HUES48 (cell line): ENCODE data around the gene ACY1.

ENCODE experiments used
- H3K27ac ChIP-seq: one replicate; pipeline ENCODE4 v1.7.0; 2013; ENCODE audit warnings: low read depth, low read length, inconsistent platforms
- H3K27me3 ChIP-seq: 2 replicates; pipeline ENCODE4 v1.6.1; 2013; ENCODE audit warnings: mild to moderate bottlenecking, low read length; ENCODE audit not compliant: control insufficient read depth, insufficient read depth
- H3K36me3 ChIP-seq: 2 replicates; pipeline ENCODE4 v1.6.1; 2013; ENCODE audit warnings: low read length; ENCODE audit not compliant: control insufficient read depth, insufficient read depth
- H3K4me1 ChIP-seq: 2 replicates; pipeline ENCODE4 v1.6.1; 2013; ENCODE audit warnings: mild to moderate bottlenecking, low read length; ENCODE audit not compliant: control insufficient read depth, insufficient read depth
- H3K4me3 ChIP-seq: 2 replicates; pipeline ENCODE4 v1.5.1; 2013; ENCODE audit warnings: mild to moderate bottlenecking, low read depth, low read length
- H3K9ac ChIP-seq: 2 replicates; pipeline ENCODE4 v1.6.1; 2013; ENCODE audit warnings: mild to moderate bottlenecking, low read depth, low read length, moderate library complexity
- H3K9me3 ChIP-seq: 2 replicates; pipeline ENCODE4 v1.6.1; 2013; ENCODE audit warnings: low read length; ENCODE audit not compliant: control insufficient read depth, insufficient read depth

ACY1 gene

GRCh38 chr3:51966922-51967383 lies 16.4 kb upstream of the ACY1 start:
- H3K27ac ChIP-seq = peak overlapping the region; percentile 47
- peaks cover 16% of the 10 kb centered on the region for H3K27me3 ChIP-seq
- H3K9ac ChIP-seq = no peak overlapping the region
- H3K36me3 ChIP-seq = no peaks in the 10 kb centered on the region
- no peaks in the 10 kb centered on the region for H3K9me3 ChIP-seq
- H3K4me1 ChIP-seq = peaks cover 31% of the 10 kb centered on the region
- H3K4me3 ChIP-seq = peak overlapping the region; percentile 62

- peak within 1 kb of the TSS; percentile 68 for H3K4me3 ChIP-seq
- H3K27ac ChIP-seq = peak within 1 kb of the TSS; percentile 86
- H3K36me3 ChIP-seq = no peaks in the 10 kb centered on the region
- peaks cover 12% of the 10 kb centered on the region for H3K27me3 ChIP-seq
- H3K9ac ChIP-seq = peak within 1 kb of the TSS; percentile 86
- peaks cover 31% of the 10 kb centered on the region for H3K4me1 ChIP-seq
- no peaks in the 10 kb centered on the region for H3K9me3 ChIP-seq
Measured at GRCh38 chr3:51967384-51968169, 15.8 kb upstream of the ACY1 start, which contains the start of gene PCBP4. TSS of gene PCBP4 (minus strand) at chr3:51967454. CDS start at chr3:51961240, 6,214 bp downstream.

GRCh38 chr3:51968170-51968775 lies 15.1 kb upstream of the ACY1 start:
- Histone ChIP-seq H3K36me3 (no peaks in the 10 kb centered on the region), H3K27ac (peak overlapping the region; percentile 86), H3K4me1 (peaks cover 31% of the 10 kb centered on the region), H3K4me3 (peak overlapping the region; percentile 68), H3K27me3 (peaks cover 12% of the 10 kb centered on the region), H3K9ac (peak overlapping the region; percentile 86), H3K9me3 (no peaks in the 10 kb centered on the region)

GRCh38 chr3:51968883-51969678 lies 14.3 kb upstream of the ACY1 start:
- Histone ChIP-seq H3K9me3 (no peaks in the 10 kb centered on the region), H3K9ac (0 out of 2 replicates have a peak overlapping the region, but pooled peaks have one; percentile 29), H3K27ac (peak overlapping the region; percentile 86), H3K36me3 (no peaks in the 10 kb centered on the region), H3K4me3 (peak overlapping the region; percentile 68), H3K4me1 (peaks cover 28% of the 10 kb centered on the region), H3K27me3 (peaks cover 13% of the 10 kb centered on the region)

- no peak overlapping the region for H3K27ac ChIP-seq
- H3K9ac ChIP-seq = no peak overlapping the region
- no peaks in the 10 kb centered on the region for H3K9me3 ChIP-seq
- no peak overlapping the region for H3K4me3 ChIP-seq
- peaks cover 20% of the 10 kb centered on the region for H3K27me3 ChIP-seq
- peaks cover 30% of the 10 kb centered on the region for H3K4me1 ChIP-seq
- no peaks in the 10 kb centered on the region for H3K36me3 ChIP-seq
Measured at GRCh38 chr3:51969841-51970240, 13.5 kb upstream of the ACY1 start.

- peaks cover 36% of the 10 kb centered on the region for H3K4me1 ChIP-seq
- H3K27me3 ChIP-seq = peaks cover 19% of the 10 kb centered on the region
- H3K9ac ChIP-seq = no peak overlapping the region
- no peak overlapping the region for H3K4me3 ChIP-seq
- no peaks in the 10 kb centered on the region for H3K36me3 ChIP-seq
- H3K27ac ChIP-seq = no peak overlapping the region
- H3K9me3 ChIP-seq = no peaks in the 10 kb centered on the region
Measured at GRCh38 chr3:51970606-51971300, 12.6 kb upstream of the ACY1 start.

DNA sequence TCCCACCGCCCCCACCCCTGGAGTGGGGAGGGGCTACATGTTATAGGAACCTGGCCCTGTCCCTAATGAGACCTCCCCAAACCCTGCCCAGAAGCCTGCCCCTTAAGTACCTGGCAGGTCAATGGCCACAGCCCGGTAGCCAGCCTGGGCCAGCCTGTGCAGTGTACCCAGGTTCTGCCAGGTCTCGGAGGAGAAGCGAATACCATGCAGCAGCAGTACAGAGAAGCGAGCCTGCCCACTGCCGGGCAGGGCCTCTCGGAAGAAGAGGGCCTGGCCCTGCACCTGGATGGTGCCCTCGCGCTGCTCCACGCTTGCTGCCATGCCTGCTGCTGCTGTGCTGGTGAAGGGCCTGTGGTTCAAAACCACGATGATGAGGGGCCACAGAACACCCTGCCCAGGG lies 12.0 kb upstream of the ACY1 start:
- Histone ChIP-seq H3K9me3 (no peaks in the 10 kb centered on the region), H3K27ac (no peak overlapping the region), H3K4me3 (no peak overlapping the region), H3K36me3 (no peaks in the 10 kb centered on the region), H3K9ac (no peak overlapping the region), H3K4me1 (peaks cover 36% of the 10 kb centered on the region), H3K27me3 (peaks cover 25% of the 10 kb centered on the region)

GRCh38 chr3:51974277-51974962 lies 8.9 kb upstream of the ACY1 start:
- Histone ChIP-seq H3K27ac (no peak overlapping the region), H3K27me3 (peaks cover 30% of the 10 kb centered on the region), H3K9ac (no peak overlapping the region), H3K9me3 (no peaks in the 10 kb centered on the region), H3K36me3 (no peaks in the 10 kb centered on the region), H3K4me3 (peak overlapping the region; percentile 59), H3K4me1 (peaks cover 19% of the 10 kb centered on the region)

DNA sequence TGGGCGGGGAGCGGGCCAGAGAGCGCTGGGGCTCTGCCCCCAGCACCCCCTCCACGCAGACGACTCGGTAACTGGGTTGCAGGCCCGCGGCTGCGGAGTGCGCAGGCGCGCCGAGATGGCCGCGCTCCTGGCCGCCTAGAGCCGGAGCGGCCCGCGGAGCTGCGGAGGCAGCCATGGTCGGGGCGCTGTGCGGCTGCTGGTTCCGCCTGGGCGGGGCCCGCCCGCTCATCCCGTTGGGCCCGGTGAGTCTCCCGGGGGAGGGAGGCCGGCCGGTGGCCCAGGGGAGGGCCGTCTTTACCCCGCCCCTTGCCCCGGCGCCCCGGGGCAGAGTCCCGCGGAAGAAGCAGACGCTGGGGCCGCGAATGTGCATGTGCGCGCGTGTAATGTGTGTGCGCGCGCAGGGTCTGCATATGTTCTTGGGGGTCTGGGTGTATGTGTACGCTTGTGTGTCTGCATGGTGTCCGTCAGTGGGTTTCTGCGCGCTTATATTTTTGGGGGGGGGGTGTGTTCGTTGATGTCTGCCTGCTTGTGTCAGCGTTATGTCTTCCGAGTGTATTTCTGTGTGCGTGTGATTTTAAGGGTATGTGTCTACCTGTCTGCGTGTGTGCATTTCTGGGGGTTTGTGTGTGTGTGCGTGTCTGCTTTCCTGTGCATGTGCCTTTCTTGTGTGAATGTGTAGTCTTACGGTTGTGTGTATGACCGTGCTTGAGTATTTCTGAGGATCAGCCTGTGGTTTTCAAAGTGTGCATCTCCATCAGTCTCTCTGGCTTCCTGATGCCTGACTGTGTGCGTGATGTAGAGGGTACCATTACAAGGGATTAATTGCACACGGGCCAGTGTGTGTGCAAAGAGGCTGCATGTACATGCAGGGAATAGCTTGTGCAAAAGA lies 8.1 kb upstream of the ACY1 start, which contains the start of gene ABHD14A:
Gene ABHD14A (plus strand): TSS at position 102 of the 889 bp plus-strand sequence. CDS start 72 bp downstream, at position 174.
- Histone ChIP-seq H3K9ac (no peak within 1 kb of the TSS), H3K4me1 (peaks cover 16% of the 10 kb centered on the region), H3K27ac (no peak within 1 kb of the TSS), H3K9me3 (no peaks in the 10 kb centered on the region), H3K36me3 (no peaks in the 10 kb centered on the region), H3K4me3 (peak within 1 kb of the TSS; percentile 64), H3K27me3 (peaks cover 30% of the 10 kb centered on the region)
